Liver (tissue), 3 donors: ENCODE results near the gene SLC1A2.

Experiments used
- CTCF ChIP-seq: fragments of 150-350 bp; IDR thresholded peaks from 2 replicates; pipeline ENCODE4 v1.5.1; 2017; ENCODE audit warnings: improper control_type of control experiment, low read depth, low read length; ENCODE audit not compliant: missing input control
- HNF4G ChIP-seq: IDR thresholded peaks from 2 replicates; pipeline ENCODE4 v1.6.1; 2016; ENCODE audit warnings: antibody characterized with exemption
- JUND ChIP-seq, 2 donors: IDR thresholded peaks; 2 replicates each; pipeline ENCODE4 v1.6.1; 2016; ENCODE audit warnings: antibody characterized with exemption in 2 of 2
- MAX ChIP-seq: IDR thresholded peaks from 2 replicates; pipeline ENCODE4 v1.6.1; 2016; ENCODE audit warnings: antibody characterized with exemption
- RAD21 ChIP-seq, 2 donors: IDR thresholded peaks; 2 replicates each; pipeline ENCODE4 v1.6.1; 2016; ENCODE audit warnings: antibody characterized with exemption in 2 of 2, mild to moderate bottlenecking in 2 of 2
- TAF1 ChIP-seq: conservative IDR thresholded peaks from 2 replicates; pipeline ENCODE4 v1.6.1; 2016; ENCODE audit warnings: antibody characterized with exemption, mild to moderate bottlenecking
- YY1 ChIP-seq: IDR thresholded peaks from 2 replicates; pipeline ENCODE4 v1.6.1; 2016; ENCODE audit warnings: antibody characterized with exemption, mild to moderate bottlenecking
- donor health status: healthy.
- donor health status: healthy.

DNA sequence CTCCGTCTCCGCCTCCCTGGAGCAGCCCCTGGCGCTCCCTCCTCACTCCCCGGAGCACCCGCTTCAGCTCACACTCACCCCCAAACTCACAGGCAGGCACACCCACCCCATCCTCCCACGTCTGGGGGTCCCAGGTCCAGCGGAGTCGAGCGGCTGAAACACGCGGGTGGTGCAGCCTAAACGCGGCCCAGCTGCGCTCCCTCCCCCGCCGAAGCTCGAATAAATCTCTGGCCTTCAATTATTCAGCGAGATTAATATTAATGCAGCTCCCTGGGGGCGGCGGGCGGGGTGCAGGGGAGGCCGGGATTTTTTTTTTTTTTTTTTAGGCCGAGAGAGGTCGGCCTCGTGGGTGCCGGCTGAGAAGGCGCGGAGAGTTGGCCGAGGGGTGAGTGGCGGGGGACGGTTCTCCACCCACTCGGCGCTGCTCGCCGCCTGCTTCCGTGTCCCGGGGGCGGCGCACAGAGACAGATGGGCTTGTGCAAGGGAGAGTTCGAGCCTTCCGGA, 524 bp upstream of the SLC1A2 start:
- TF ChIP-seq MAX (no peak), CTCF (no peak), JUND (IDR thresholded peaks at IDR 0.05) (no peak), YY1 (no peak), RAD21 (IDR thresholded peaks at IDR 0.05) (no peak), TAF1 (no peak), HNF4G (no peak)
